Measurements from ENCODE around the gene EGLN1. TPM values are rescaled to one million over a fixed set of nuclear protein-coding genes. Genes with fewer than 3 reads are reported as not detected.

EGLN1 gene
- total RNA-seq, 2 donors from 2014 or later, result 13.8 to 18.5 TPM

GRCh38 chr1:231419147-231419546, 2.9 kb downstream of the EGLN1 start:
- Mint-ChIP-seq H3K27ac (no peak overlapping the region), H3K36me3 (ENCODE audit: insufficient read depth in 2 of 2) (peaks cover 5 to 6% of the 10 kb centered on the region in 2 donors), H3K9me3 (no peaks in the 10 kb centered on the region), H3K4me3 (peak overlapping the region; percentile 87 to 95), H3K4me1 (ENCODE audit: low read depth) (peaks cover 50% of the 10 kb centered on the region), H3K27me3 (ENCODE audit: low read depth) (no peaks in the 10 kb centered on the region)
- DNase-seq (no peak), ATAC-seq (replicated peaks in 1 of 2) (no peak)

GRCh38 chr1:231418741-231419107, 3.4 kb downstream of the EGLN1 start:
- peak overlapping the region; percentile 87 to 95 for H3K4me3 Mint-ChIP-seq
- no peaks in the 10 kb centered on the region for H3K9me3 Mint-ChIP-seq
- no peak overlapping the region for H3K27ac Mint-ChIP-seq
- H3K36me3 Mint-ChIP-seq (ENCODE audit: insufficient read depth in 2 of 2), result peaks cover 6 to 8% of the 10 kb centered on the region in 2 donors
- no peak for DNase-seq
- H3K4me1 Mint-ChIP-seq (ENCODE audit: low read depth), result peaks cover 54% of the 10 kb centered on the region
- ATAC-seq (replicated peaks in 1 of 2), result no peak
- no peaks in the 10 kb centered on the region for H3K27me3 Mint-ChIP-seq (ENCODE audit: low read depth)

- H3K27ac Mint-ChIP-seq, result no peak overlapping the region
- H3K4me3 Mint-ChIP-seq, result peak overlapping the region; percentile 87 to 95
- no peak for ATAC-seq (replicated peaks in 1 of 2)
- no peaks in the 10 kb centered on the region for H3K9me3 Mint-ChIP-seq
- no peak for DNase-seq
- H3K4me1 Mint-ChIP-seq (ENCODE audit: low read depth), result peaks cover 57% of the 10 kb centered on the region
- peaks cover 8 to 11% of the 10 kb centered on the region in 2 donors for H3K36me3 Mint-ChIP-seq (ENCODE audit: insufficient read depth in 2 of 2)
- H3K27me3 Mint-ChIP-seq (ENCODE audit: low read depth), result no peaks in the 10 kb centered on the region
These were observed 3.9 kb downstream of the EGLN1 start for GRCh38 chr1:231418101-231418740.

- no peak for ATAC-seq (replicated peaks in 1 of 2)
These were observed 4.6 kb downstream of the EGLN1 start for GRCh38 chr1:231417513-231417912.

GRCh38 chr1:231416901-231417300, 5.2 kb downstream of the EGLN1 start:
- H3K27ac Mint-ChIP-seq, result no peak overlapping the region

More at GRCh38 chr1:231417513-231417912, 4.6 kb downstream of the EGLN1 start:
- no peaks in the 10 kb centered on the region for H3K27me3 Mint-ChIP-seq (ENCODE audit: low read depth)
- DNase-seq, result no peak
- peaks cover 57% of the 10 kb centered on the region for H3K4me1 Mint-ChIP-seq (ENCODE audit: low read depth)
- H3K36me3 Mint-ChIP-seq (ENCODE audit: insufficient read depth in 2 of 2), result peaks cover 11 to 12% of the 10 kb centered on the region in 2 donors
- peak overlapping the region; percentile 64 to 95 for H3K4me3 Mint-ChIP-seq
- H3K9me3 Mint-ChIP-seq, result no peaks in the 10 kb centered on the region
- H3K27ac Mint-ChIP-seq, result no peak overlapping the region

GRCh38 chr1:231415018-231415583, 7.0 kb downstream of the EGLN1 start:
- no peaks in the 10 kb centered on the region for H3K27me3 Mint-ChIP-seq (ENCODE audit: low read depth)
- H3K9me3 Mint-ChIP-seq, result no peaks in the 10 kb centered on the region
- peaks cover 66% of the 10 kb centered on the region for H3K4me1 Mint-ChIP-seq (ENCODE audit: low read depth)
- peaks cover 9 to 14% of the 10 kb centered on the region in 2 donors for H3K36me3 Mint-ChIP-seq (ENCODE audit: insufficient read depth in 2 of 2)
- ATAC-seq (replicated peaks in 1 of 2) (no peak), DNase-seq (no peak)
- no peak overlapping the region for H3K27ac Mint-ChIP-seq
- H3K4me3 Mint-ChIP-seq, result no peak overlapping the region

More at GRCh38 chr1:231416901-231417300, 5.2 kb downstream of the EGLN1 start:
- peaks cover 61% of the 10 kb centered on the region for H3K4me1 Mint-ChIP-seq (ENCODE audit: low read depth)
- ATAC-seq (replicated peaks in 1 of 2) (no peak), DNase-seq (no peak)
- no peaks in the 10 kb centered on the region for H3K27me3 Mint-ChIP-seq (ENCODE audit: low read depth)
- no peaks in the 10 kb centered on the region for H3K9me3 Mint-ChIP-seq
- peaks cover 11 to 12% of the 10 kb centered on the region in 2 donors for H3K36me3 Mint-ChIP-seq (ENCODE audit: insufficient read depth in 2 of 2)
- peak overlapping the region; percentile 64 to 95 for H3K4me3 Mint-ChIP-seq

- ATAC-seq (replicated peaks in 1 of 2), result no peak
- peaks cover 60% of the 10 kb centered on the region for H3K4me1 Mint-ChIP-seq (ENCODE audit: low read depth)
- no peaks in the 10 kb centered on the region for H3K27me3 Mint-ChIP-seq (ENCODE audit: low read depth)
- H3K9me3 Mint-ChIP-seq, result no peaks in the 10 kb centered on the region
- peaks cover 6 to 11% of the 10 kb centered on the region in 2 donors for H3K36me3 Mint-ChIP-seq (ENCODE audit: insufficient read depth in 2 of 2)
- H3K4me3 Mint-ChIP-seq, result peak overlapping the region; percentile 3 to 9
- H3K27ac Mint-ChIP-seq, result no peak overlapping the region
- no peak for DNase-seq
These were observed 7.6 kb downstream of the EGLN1 start for GRCh38 chr1:231414260-231415016.

GRCh38 chr1:231413749-231414082, 8.4 kb downstream of the EGLN1 start:
- Mint-ChIP-seq H3K27ac (no peak overlapping the region), H3K27me3 (ENCODE audit: low read depth) (no peaks in the 10 kb centered on the region), H3K36me3 (ENCODE audit: insufficient read depth in 2 of 2) (peaks cover 6 to 11% of the 10 kb centered on the region in 2 donors), H3K4me3 (peak overlapping the region in 1 of 2 donors; percentile 3), H3K4me1 (ENCODE audit: low read depth) (peaks cover 53% of the 10 kb centered on the region), H3K9me3 (no peaks in the 10 kb centered on the region)
- ATAC-seq (replicated peaks in 1 of 2) (no peak), DNase-seq (no peak)

GRCh38 chr1:231411036-231411531, 11.0 kb downstream of the EGLN1 start:
- Mint-ChIP-seq H3K4me3 (no peak overlapping the region), H3K27me3 (ENCODE audit: low read depth) (no peaks in the 10 kb centered on the region), H3K27ac (no peak overlapping the region), H3K36me3 (ENCODE audit: insufficient read depth in 2 of 2) (peaks cover 6 to 9% of the 10 kb centered on the region in 2 donors), H3K4me1 (ENCODE audit: low read depth) (peaks cover 32% of the 10 kb centered on the region), H3K9me3 (no peaks in the 10 kb centered on the region)
- ATAC-seq (replicated peaks in 1 of 2) (no peak), DNase-seq (no peak)

GRCh38 chr1:231410036-231410612, 12.0 kb downstream of the EGLN1 start:
- no peak for DNase-seq
- ATAC-seq (replicated peaks in 1 of 2), result no peak
- Mint-ChIP-seq H3K4me1 (ENCODE audit: low read depth) (peaks cover 38% of the 10 kb centered on the region), H3K36me3 (ENCODE audit: insufficient read depth in 2 of 2) (peaks cover 6 to 10% of the 10 kb centered on the region in 2 donors), H3K4me3 (no peak overlapping the region), H3K27me3 (ENCODE audit: low read depth) (no peaks in the 10 kb centered on the region), H3K9me3 (no peaks in the 10 kb centered on the region), H3K27ac (no peak overlapping the region)

GRCh38 chr1:231408528-231409094, 13.5 kb downstream of the EGLN1 start:
- ATAC-seq (replicated peaks in 1 of 2), result no peak
- H3K27ac Mint-ChIP-seq, result no peak overlapping the region
- H3K9me3 Mint-ChIP-seq, result no peaks in the 10 kb centered on the region
- peaks cover 6 to 7% of the 10 kb centered on the region in 2 donors for H3K36me3 Mint-ChIP-seq (ENCODE audit: insufficient read depth in 2 of 2)
- DNase-seq, result no peak
- H3K4me3 Mint-ChIP-seq, result no peak overlapping the region
- peaks cover 30% of the 10 kb centered on the region for H3K4me1 Mint-ChIP-seq (ENCODE audit: low read depth)
- H3K27me3 Mint-ChIP-seq (ENCODE audit: low read depth), result no peaks in the 10 kb centered on the region

GRCh38 chr1:231407547-231408396, 14.3 kb downstream of the EGLN1 start:
- no peaks in the 10 kb centered on the region for H3K9me3 Mint-ChIP-seq
- peak; percentile 36 to 66 for ATAC-seq (replicated peaks in 1 of 2)
- peak overlapping the region; percentile 72 for H3K27ac Mint-ChIP-seq
- H3K4me3 Mint-ChIP-seq, result no peak overlapping the region
- H3K27me3 Mint-ChIP-seq (ENCODE audit: low read depth), result no peaks in the 10 kb centered on the region
- no peak for DNase-seq
- H3K4me1 Mint-ChIP-seq (ENCODE audit: low read depth), result peaks cover 22% of the 10 kb centered on the region
- peaks cover under 1 to 4% of the 10 kb centered on the region in 2 donors for H3K36me3 Mint-ChIP-seq (ENCODE audit: insufficient read depth in 2 of 2)

All from activated T-cell treated with anti-CD3 and anti-CD28 coated beads, Interleukin-2, amount 50 U/mL, for 72 hours (primary cell).